GM23248 (cell line): ENCODE measurements around the gene PLEKHG5. TPM values are rescaled to one million over a fixed set of nuclear protein-coding genes. Genes with fewer than 3 reads are reported as not detected.
A peak's percentile ranks its signal among the peaks of the same experiment; 100 is the strongest.
"Not testable (repeated sequence)": the region's sequence is repeated elsewhere in the genome, so short reads cannot be mapped to it uniquely, and the experiment has no call there.

Experiments used
- DNase-seq: peaks from one replicate; pipeline ENCODE4 v3.0.0-alpha.2; 2015
- H2AFZ ChIP-seq: fragments of 200-600 bp; sonication (generic); 2 replicates; pipeline ENCODE4 v1.6.1; 2016; ENCODE audit warnings: antibody characterized with exemption
- H3F3A ChIP-seq: fragments of 200-600 bp; sonication (generic); 2 replicates; pipeline ENCODE4 v1.6.1; 2016; ENCODE audit warnings: mild to moderate bottlenecking, antibody characterized with exemption, mixed run types; ENCODE audit not compliant: insufficient read depth
- H3K27ac ChIP-seq: fragments of 200-600 bp; sonication (generic); 2 replicates; pipeline ENCODE4 v1.5.1; 2016; ENCODE audit warnings: mild to moderate bottlenecking
- H3K27me3 ChIP-seq: fragments of 200-600 bp; sonication (generic); replicated peaks from 2 replicates; pipeline ENCODE4 v1.6.1; 2016; ENCODE audit warnings: mild to moderate bottlenecking; ENCODE audit not compliant: insufficient read depth
- H3K36me3 ChIP-seq: fragments of 200-600 bp; sonication (generic); 2 replicates; pipeline ENCODE4 v1.6.1; 2016; ENCODE audit warnings: low read depth, mild to moderate bottlenecking
- H3K4me1 ChIP-seq: fragments of 200-600 bp; sonication (generic); 2 replicates; pipeline ENCODE4 v1.6.1; 2016; ENCODE audit warnings: mild to moderate bottlenecking; ENCODE audit not compliant: insufficient read depth
- H3K4me2 ChIP-seq: fragments of 200-600 bp; sonication (generic); one replicate; pipeline ENCODE4 v1.6.1; 2016; ENCODE audit warnings: mild to moderate bottlenecking; ENCODE audit not compliant: unreplicated experiment
- H3K4me3 ChIP-seq: fragments of 200-600 bp; sonication (generic); 2 replicates; pipeline ENCODE4 v1.5.1; 2016; ENCODE audit warnings: mild to moderate bottlenecking
- H3K79me2 ChIP-seq: fragments of 200-600 bp; sonication (generic); 2 replicates; pipeline ENCODE4 v1.6.1; 2016; ENCODE audit warnings: mild to moderate bottlenecking; ENCODE audit not compliant: insufficient read depth
- H3K9ac ChIP-seq: fragments of 200-600 bp; sonication (generic); 2 replicates; pipeline ENCODE4 v1.6.1; 2016; ENCODE audit warnings: mild to moderate bottlenecking
- H3K9me2 ChIP-seq: fragments of 200-600 bp; sonication (generic); 2 replicates; pipeline ENCODE4 v1.6.1; 2016; ENCODE audit warnings: mixed run types, mild to moderate bottlenecking, moderate library complexity; ENCODE audit not compliant: insufficient read depth
- H3K9me3 ChIP-seq: fragments of 200-600 bp; sonication (generic); one replicate; pipeline ENCODE4 v1.6.1; 2017; ENCODE audit warnings: low read depth
- H4K20me1 ChIP-seq: fragments of 200-600 bp; sonication (generic); 2 replicates; pipeline ENCODE4 v1.6.0; 2016; ENCODE audit not compliant: insufficient read depth
- EZH2 ChIP-seq: fragments of 200-600 bp; sonication (generic); IDR thresholded peaks from 2 replicates; pipeline ENCODE4 v1.6.1; 2018; ENCODE audit warnings: antibody characterized with exemption, mild to moderate bottlenecking; ENCODE audit not compliant: insufficient read depth, poor library complexity, severe bottlenecking
- EZH2phosphoT487 ChIP-seq: fragments of 200-600 bp; sonication (generic); IDR thresholded peaks from 2 replicates; pipeline ENCODE4 v1.6.1; 2018; ENCODE audit warnings: antibody characterized with exemption, moderate library complexity, mild to moderate bottlenecking, low read depth; ENCODE audit not compliant: insufficient read depth
- WGBS, 2 experiments: methylation state at CpG; one replicate each; pipeline ENCODE4 v1.1.6; 2015 to 2017; ENCODE audit warnings: low lambda C conversion rate in 2 of 2, low coverage in 1 of 2; ENCODE audit errors: missing lambda C conversion rate in 2 of 2; 5-methylcytosine and 5-hydroxymethylcytosine counted together
- in situ Hi-C: fragments of 300-500 bp; cut with MboI; formaldehyde crosslinking; loops from 2 replicates; pipeline ENCODE4 v1.15.0; 2020
- polyA plus RNA-seq: library from polyadenylated mRNA; unstranded; fragments of >200 nt; fragmentation: Nextera tagmentation; extraction: Ambion mirVana; gene quantifications from 2 replicates; pipeline ENCODE4 v1.2.1, GENCODE V29; 2016
- total RNA-seq: library from RNA; depleted of rRNA; stranded (reverse); fragments of >200 nt; shearing (Covaris generic); gene quantifications from 2 replicates; pipeline ENCODE4 v1.2.3, GENCODE V29; 2014

The PLEKHG5 gene
- total and polyA plus RNA-seq, 2 experiments from 2014 or later: 2.8 to 7.6 TPM

DNA sequence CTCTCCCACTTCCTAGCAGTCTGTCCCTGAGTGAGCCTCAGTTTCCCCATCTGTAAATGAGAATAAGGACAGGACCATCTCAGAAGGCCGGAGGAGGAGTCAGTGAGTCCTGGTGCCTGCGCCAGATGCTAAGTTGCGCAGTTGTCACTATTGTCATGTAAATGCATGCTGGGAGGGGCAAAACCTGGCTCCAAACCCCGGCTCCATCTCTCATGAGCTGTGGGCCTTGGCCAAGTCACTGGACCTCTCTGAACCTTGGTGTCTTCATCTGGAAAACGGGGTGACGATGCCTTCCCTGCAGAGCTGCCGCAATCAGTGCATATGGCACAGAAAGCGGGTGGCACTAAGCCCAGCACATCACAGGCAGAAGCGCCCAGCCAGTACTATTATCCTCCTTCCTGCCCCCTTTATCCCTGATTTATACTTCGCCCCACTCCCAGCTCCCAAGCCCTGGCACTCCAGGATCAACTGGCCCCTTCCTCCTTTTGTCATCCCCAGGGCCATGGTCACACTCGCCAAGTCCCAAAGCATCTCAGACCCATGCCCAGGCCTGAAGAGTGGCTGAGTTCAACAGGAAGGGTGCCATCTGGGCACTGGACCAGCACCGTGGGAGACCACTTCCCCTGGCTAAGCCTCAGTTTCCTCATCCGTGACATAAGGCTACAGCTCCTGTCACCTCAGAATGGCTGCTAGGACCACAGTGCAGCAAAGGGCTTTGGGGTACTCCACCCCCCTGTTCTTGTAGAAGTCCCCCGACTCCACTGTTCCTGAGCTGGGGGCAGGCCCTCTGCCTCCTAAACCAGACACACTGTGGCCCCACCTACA lies 4.3 kb upstream of the PLEKHG5 start:
- Histone ChIP-seq H3K36me3 (no peaks in the 10 kb centered on the region), H4K20me1 (no peaks in the 10 kb centered on the region), H3K4me3 (no peak overlapping the region), H3K9me2 (no peaks in the 10 kb centered on the region), H3K4me1 (peaks cover 15% of the 10 kb centered on the region), H3F3A (peaks cover 15% of the 10 kb centered on the region; the same call in 1 of the 2 replicates), H3K79me2 (no peaks in the 10 kb centered on the region), H2AFZ (no peak overlapping the region), H3K9ac (no peak overlapping the region), H3K4me2 (peak overlapping the region; percentile 69), H3K27me3 (no peaks in the 10 kb centered on the region), H3K27ac (no peak overlapping the region), H3K9me3 (no peaks in the 10 kb centered on the region)
- in situ Hi-C loops: no loop called here
- 68 to 76% methylated on average over 13 to 14 of the region's 14 CpGs for WGBS, 2 experiments
- DNase-seq: no peak
- TF ChIP-seq EZH2phosphoT487: no peak
- TF ChIP-seq EZH2: no peak

DNA sequence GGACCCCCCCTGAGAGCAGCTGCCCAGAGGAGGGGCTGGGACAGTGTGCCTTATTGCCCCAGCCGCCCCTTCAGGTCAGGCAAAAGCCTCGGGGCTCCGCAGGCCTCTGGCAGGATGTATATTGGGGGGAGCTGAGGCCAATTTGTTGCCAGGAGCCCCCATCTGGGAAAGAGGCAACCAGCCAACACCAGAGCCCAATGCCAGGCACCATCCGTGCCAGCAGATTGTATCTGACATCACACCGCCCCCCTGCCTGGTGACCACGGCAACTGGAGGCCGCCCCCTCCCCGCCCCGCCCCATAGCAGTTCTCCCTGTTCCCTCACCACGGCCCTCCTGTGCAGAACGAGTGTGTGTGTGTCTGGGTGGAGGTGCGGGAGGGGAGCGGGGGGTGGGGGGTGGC lies 3.6 kb upstream of the PLEKHG5 start:
- Histone ChIP-seq H3K9me2 (no peaks in the 10 kb centered on the region), H3K27ac (no peak overlapping the region), H3K4me2 (no peak overlapping the region), H3K9me3 (no peaks in the 10 kb centered on the region), H3K36me3 (no peaks in the 10 kb centered on the region), H2AFZ (no peak overlapping the region), H4K20me1 (no peaks in the 10 kb centered on the region), H3K4me1 (peaks cover 16% of the 10 kb centered on the region), H3K79me2 (no peaks in the 10 kb centered on the region), H3K27me3 (no peaks in the 10 kb centered on the region), H3F3A (peaks cover 15% of the 10 kb centered on the region; the same call in 1 of the 2 replicates), H3K9ac (no peak overlapping the region), H3K4me3 (no peak overlapping the region)
- in situ Hi-C loops: no loop called here
- TF ChIP-seq EZH2: no peak
- TF ChIP-seq EZH2phosphoT487: no peak
- WGBS, 2 experiments: 63 to 66% methylated on average over 5 to 13 of the region's 13 CpGs
- DNase-seq: no peak

DNA sequence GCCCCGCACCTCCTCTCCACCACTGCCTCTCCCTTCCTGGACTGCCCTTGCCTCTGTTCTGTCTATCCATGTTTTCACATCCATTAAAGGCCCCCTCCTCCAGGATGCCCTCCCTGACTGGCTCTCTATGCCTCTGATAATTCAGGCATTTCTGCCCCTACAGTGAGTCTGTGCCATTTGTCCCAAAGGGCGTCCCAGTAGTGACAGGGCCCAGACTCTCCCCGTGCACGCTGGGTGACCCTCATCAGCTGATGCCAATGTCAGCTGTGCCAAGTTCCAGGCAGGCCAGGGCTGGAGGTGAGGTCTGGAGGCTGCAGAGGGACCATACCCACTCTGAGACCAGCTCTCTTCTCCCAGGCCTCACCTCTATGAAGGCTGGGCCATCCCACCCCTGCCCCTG lies 3.2 kb upstream of the PLEKHG5 start:
- in situ Hi-C loops: no loop called here
- Histone ChIP-seq H3K27me3 (no peaks in the 10 kb centered on the region), H3K4me3 (no peak overlapping the region), H3K27ac (no peak overlapping the region), H3F3A (peaks cover 15% of the 10 kb centered on the region; the same call in 1 of the 2 replicates), H3K9ac (no peak overlapping the region), H3K4me2 (no peak overlapping the region), H3K9me3 (no peaks in the 10 kb centered on the region), H3K36me3 (no peaks in the 10 kb centered on the region), H3K9me2 (no peaks in the 10 kb centered on the region), H3K79me2 (no peaks in the 10 kb centered on the region), H3K4me1 (peaks cover 16% of the 10 kb centered on the region), H2AFZ (no peak overlapping the region), H4K20me1 (no peaks in the 10 kb centered on the region)
- TF ChIP-seq EZH2 (no peak), EZH2phosphoT487 (no peak)
- DNase-seq: no peak
- 90 to 95% methylated on average over 4 of the region's 4 CpGs for WGBS, 2 experiments

DNA sequence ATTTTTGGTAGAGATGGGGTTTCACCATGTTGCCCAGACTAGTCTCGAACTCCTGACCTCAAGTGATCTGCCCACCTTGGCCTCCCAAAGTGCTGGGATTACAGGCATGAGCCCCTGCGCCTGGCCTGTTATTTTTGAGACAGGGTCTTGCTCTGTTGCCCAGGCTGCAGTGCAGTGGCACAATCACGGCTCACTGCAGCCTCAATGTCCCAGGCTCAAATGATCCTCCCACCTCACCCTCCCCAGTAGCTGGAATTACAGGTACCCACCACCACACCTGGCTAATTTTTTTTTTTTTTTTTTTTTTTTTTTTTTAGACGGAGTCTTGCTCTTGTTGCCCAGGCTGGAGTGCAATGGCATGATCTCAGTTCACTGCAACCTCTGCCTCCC lies 2.4 kb upstream of the PLEKHG5 start:
- H3K27me3 ChIP-seq, H2AFZ ChIP-seq, H3K79me2 ChIP-seq, DNase-seq, H3K9me2 ChIP-seq, H3K9me3 ChIP-seq, H3K27ac ChIP-seq, H3K36me3 ChIP-seq, H3K4me3 ChIP-seq, in situ Hi-C loops, H3K4me2 ChIP-seq, H3K9ac ChIP-seq, H4K20me1 ChIP-seq: not testable (repeated sequence)
- Histone ChIP-seq H3K4me1 (peaks cover 16% of the 10 kb centered on the region), H3F3A (peaks cover 15% of the 10 kb centered on the region; the same call in 1 of the 2 replicates)
- 97% methylated on average over 4 of the region's 4 CpGs for WGBS, 2 experiments

DNA sequence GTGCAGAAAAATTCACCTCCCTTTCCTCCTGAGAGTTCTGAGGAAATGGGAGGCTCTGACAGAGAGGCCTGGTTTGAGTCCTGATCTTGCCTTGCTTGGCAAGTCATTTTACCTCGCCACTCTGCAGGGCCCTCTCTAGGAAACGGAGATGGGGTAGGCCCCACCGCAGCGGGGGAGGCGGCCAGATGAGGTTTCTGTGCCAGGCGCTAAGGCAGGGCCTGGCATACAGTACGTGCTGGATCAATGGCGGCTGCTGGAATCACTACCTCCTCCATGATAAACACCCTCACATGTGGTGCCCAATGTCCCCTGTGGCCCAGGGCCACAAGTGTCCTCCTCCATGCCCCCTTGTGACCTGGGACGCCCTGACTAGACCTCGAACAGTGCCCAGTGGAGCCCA lies 499 bp upstream of the PLEKHG5 start:
- no peaks in the 10 kb centered on the region for H3K79me2 ChIP-seq
- no peak overlapping the region for H3K4me2 ChIP-seq
- H3K9ac ChIP-seq: peak overlapping the region; percentile 57
- H2AFZ ChIP-seq: peak overlapping the region; percentile 30
- peak overlapping the region; percentile 76 for H3K27ac ChIP-seq
- no peaks in the 10 kb centered on the region for H3K9me2 ChIP-seq
- WGBS, 2 experiments: 73 to 75% methylated on average over 10 of the region's 10 CpGs
- H4K20me1 ChIP-seq: no peaks in the 10 kb centered on the region
- H3F3A ChIP-seq: peaks cover 15% of the 10 kb centered on the region; the same call in 1 of the 2 replicates
- no peak overlapping the region for H3K4me3 ChIP-seq
- H3K9me3 ChIP-seq: no peaks in the 10 kb centered on the region
- no peaks in the 10 kb centered on the region for H3K36me3 ChIP-seq
- H3K4me1 ChIP-seq: peaks cover 16% of the 10 kb centered on the region
- no peak for DNase-seq
- in situ Hi-C loops: no loop called here
- no peaks in the 10 kb centered on the region for H3K27me3 ChIP-seq
- TF ChIP-seq EZH2phosphoT487: no peak
- TF ChIP-seq EZH2: no peak
